ENCODE data around the gene KLK6. TPM values are rescaled to one million over a fixed set of nuclear protein-coding genes. Genes with fewer than 3 reads are reported as not detected.

The KLK6 gene
- total RNA-seq, 4 donors from 2014 or later = 5.4 to 56.9 (median 9.0) TPM; not detected in 1

DNA sequence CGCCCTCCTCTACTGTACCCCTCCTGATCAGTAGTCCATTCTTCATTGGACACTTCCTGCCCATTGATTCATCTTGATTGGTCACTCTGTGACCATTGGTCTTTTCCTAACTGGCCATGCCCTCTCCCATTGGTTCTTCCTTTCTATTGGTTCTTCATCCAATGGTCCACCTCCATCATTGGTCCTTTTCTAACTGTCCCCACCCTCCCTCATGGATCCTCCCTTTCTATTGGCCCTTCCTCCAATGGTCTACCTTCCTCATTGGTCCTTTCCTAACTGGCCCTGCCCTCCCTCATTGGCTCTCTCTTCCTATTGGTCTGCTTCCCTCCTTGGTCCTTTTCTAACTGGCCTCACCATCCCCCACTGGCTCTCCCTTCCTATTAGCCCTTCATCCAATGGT is 7.1 kb downstream of the KLK6 start:
- no peak for DNase-seq (ENCODE audit: low spot score in 2 of 2)
- TF ChIP-seq, protein P1, sequence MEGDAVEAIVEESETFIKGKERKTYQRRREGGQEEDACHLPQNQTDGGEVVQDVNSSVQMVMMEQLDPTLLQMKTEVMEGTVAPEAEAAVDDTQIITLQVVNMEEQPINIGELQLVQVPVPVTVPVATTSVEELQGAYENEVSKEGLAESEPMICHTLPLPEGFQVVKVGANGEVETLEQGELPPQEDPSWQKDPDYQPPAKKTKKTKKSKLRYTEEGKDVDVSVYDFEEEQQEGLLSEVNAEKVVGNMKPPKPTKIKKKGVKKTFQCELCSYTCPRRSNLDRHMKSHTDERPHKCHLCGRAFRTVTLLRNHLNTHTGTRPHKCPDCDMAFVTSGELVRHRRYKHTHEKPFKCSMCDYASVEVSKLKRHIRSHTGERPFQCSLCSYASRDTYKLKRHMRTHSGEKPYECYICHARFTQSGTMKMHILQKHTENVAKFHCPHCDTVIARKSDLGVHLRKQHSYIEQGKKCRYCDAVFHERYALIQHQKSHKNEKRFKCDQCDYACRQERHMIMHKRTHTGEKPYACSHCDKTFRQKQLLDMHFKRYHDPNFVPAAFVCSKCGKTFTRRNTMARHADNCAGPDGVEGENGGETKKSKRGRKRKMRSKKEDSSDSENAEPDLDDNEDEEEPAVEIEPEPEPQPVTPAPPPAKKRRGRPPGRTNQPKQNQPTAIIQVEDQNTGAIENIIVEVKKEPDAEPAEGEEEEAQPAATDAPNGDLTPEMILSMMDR (IDR thresholded peaks at IDR 0.05) = no peak
- TF ChIP-seq EP300 (IDR thresholded peaks at IDR 0.05) (no peak), POLR2AphosphoS5 (IDR thresholded peaks at IDR 0.05) (no peak), POLR2A (IDR thresholded peaks at IDR 0.05) (no peak)
- Histone ChIP-seq H3K27me3 (peaks cover 24% of the 10 kb centered on the region), H3K9me3 (no peaks in the 10 kb centered on the region), H3K36me3 (no peaks in the 10 kb centered on the region), H3K4me1 (no peaks in the 10 kb centered on the region), H3K27ac (no peak overlapping the region), H3K4me3 (no peak overlapping the region)
- WGBS = 89% methylated on average over 1 of the region's 1 CpG

DNA sequence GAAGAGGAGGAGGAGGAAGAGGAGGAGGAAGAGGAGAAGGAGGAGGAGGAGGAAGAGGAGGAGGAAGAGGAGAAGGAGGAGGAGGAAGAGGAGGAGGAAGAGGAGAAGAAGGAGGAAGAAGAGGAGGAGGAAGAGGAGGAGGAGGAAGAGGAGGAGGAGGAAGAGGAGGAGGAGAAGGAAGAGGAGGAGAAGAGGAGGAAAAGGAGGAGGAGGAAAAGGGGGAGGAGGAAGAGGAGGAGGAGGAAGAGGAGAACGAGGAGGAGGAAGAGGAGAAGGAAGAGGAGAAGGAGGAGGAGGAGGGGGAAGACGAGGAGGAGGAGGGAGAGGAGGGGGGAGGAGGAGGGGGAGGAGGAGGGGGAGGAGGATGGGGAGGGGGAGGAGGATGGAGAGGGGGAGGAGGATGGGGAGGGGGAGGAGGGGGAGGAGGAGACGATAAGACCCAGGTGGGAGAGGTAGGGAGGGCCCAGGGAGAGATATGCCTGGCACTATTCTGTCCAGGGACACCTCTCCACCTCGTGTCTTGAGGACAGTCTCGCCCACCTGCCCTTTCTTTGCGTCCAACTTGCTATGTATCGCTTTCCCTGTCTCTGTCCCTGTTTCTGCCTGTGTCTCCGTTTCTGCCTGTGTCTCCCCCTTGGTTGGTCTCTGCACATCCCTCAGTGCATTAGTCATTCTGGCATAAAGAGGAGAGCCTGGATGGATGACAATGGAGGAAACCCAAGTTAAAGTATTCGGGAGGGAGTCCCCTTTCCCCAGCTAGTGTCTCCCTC is 9.5 kb downstream of the KLK6 start:
- TF ChIP-seq POLR2A (IDR thresholded peaks at IDR 0.05) = no peak
- TF ChIP-seq, protein P1 (IDR thresholded peaks at IDR 0.05) = no peak
- TF ChIP-seq POLR2AphosphoS5 (IDR thresholded peaks at IDR 0.05) = no peak
- no peak for TF ChIP-seq EP300 (IDR thresholded peaks at IDR 0.05)
- no peaks in the 10 kb centered on the region for H3K4me1 ChIP-seq
- no peak for DNase-seq (ENCODE audit: low spot score in 2 of 2)
- peaks cover 16% of the 10 kb centered on the region for H3K27me3 ChIP-seq
- WGBS = 45% methylated on average over 9 of the region's 9 CpGs
- no peak overlapping the region for H3K4me3 ChIP-seq
- H3K9me3 ChIP-seq = no peaks in the 10 kb centered on the region
- H3K36me3 ChIP-seq = no peaks in the 10 kb centered on the region
- H3K27ac ChIP-seq = no peak overlapping the region

GRCh38 chr19:50957587-50957986 is 11.8 kb downstream of the KLK6 start:
- Histone ChIP-seq H3K27ac (no peak overlapping the region), H3K4me1 (peaks cover 5% of the 10 kb centered on the region), H3K9me3 (no peaks in the 10 kb centered on the region), H3K4me3 (no peak overlapping the region), H3K36me3 (no peaks in the 10 kb centered on the region), H3K27me3 (peaks cover 13% of the 10 kb centered on the region)
- 80% methylated on average over 8 of the region's 8 CpGs for WGBS
- TF ChIP-seq POLR2A (IDR thresholded peaks at IDR 0.05) = no peak
- DNase-seq (ENCODE audit: low spot score in 2 of 2) = no peak

GRCh38 chr19:50952910-50953309 is 16.5 kb downstream of the KLK6 start, which contains the start of gene KLK5:
Gene KLK5 (minus strand): TSS chr19:50953038. CDS start chr19:50952657, 381 bp downstream.
- H3K9me3 ChIP-seq = no peaks in the 10 kb centered on the region
- peaks cover 8% of the 10 kb centered on the region for H3K4me1 ChIP-seq
- DNase-seq (ENCODE audit: low spot score in 2 of 2) = no peak
- no peak for TF ChIP-seq EP300 (IDR thresholded peaks at IDR 0.05)
- no peaks in the 10 kb centered on the region for H3K36me3 ChIP-seq
- peak within 1 kb of the TSS; percentile 31 for H3K4me3 ChIP-seq
- no peak within 1 kb of the TSS for H3K27ac ChIP-seq
- WGBS = 7% methylated on average over 7 of the region's 7 CpGs
- H3K27me3 ChIP-seq = peaks cover 18% of the 10 kb centered on the region

DNA sequence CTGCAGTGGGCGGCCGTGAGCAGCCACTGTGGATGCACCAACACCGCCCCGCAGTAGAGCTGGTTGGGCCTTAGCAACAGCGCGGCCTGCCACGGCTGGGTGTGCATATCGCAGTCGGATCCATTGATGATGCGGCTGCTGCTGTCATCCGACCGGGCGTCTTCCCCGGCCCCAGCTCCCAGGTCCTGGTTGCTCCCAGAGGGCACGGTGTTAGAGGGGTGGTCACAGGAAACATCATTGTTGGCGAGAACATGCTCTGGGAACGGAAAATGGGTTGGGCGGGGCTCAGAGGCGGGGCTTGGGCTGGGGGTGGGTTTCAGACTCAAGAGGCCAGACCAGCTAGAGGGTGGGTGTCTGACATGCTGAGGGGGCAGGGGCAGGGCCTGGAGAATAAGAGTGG is 19.5 kb downstream of the KLK6 start:
- H3K9me3 ChIP-seq = no peaks in the 10 kb centered on the region
- H3K36me3 ChIP-seq = no peaks in the 10 kb centered on the region
- TF ChIP-seq, protein P1 (IDR thresholded peaks at IDR 0.05) = no peak
- TF ChIP-seq EP300 (IDR thresholded peaks at IDR 0.05) (no peak), POLR2A (IDR thresholded peaks at IDR 0.05) (no peak), POLR2AphosphoS5 (IDR thresholded peaks at IDR 0.05) (no peak)
- peaks cover 12% of the 10 kb centered on the region for H3K27me3 ChIP-seq
- WGBS = 54% methylated on average over 9 of the region's 19 CpGs
- DNase-seq (ENCODE audit: low spot score in 2 of 2) = no peak
- peaks cover 8% of the 10 kb centered on the region for H3K4me1 ChIP-seq
- no peak overlapping the region for H3K4me3 ChIP-seq
- H3K27ac ChIP-seq = no peak overlapping the region

GRCh38 chr19:50947123-50947522 is 22.3 kb downstream of the KLK6 start:
- 82% methylated on average over 4 of the region's 4 CpGs for WGBS
- peaks cover 7% of the 10 kb centered on the region for H3K27me3 ChIP-seq
- no peak overlapping the region for H3K4me3 ChIP-seq
- no peaks in the 10 kb centered on the region for H3K9me3 ChIP-seq
- no peaks in the 10 kb centered on the region for H3K36me3 ChIP-seq
- no peak for TF ChIP-seq POLR2AphosphoS5 (IDR thresholded peaks at IDR 0.05)
- peaks cover 2% of the 10 kb centered on the region for H3K4me1 ChIP-seq
- no peak overlapping the region for H3K27ac ChIP-seq
- no peak for DNase-seq (ENCODE audit: low spot score in 2 of 2)
